Effector memory CD8-positive, alpha-beta T cell (primary cell): ENCODE results near the gene PPP2R3A.

ENCODE experiments used
- ATAC-seq: fragments of 150-1000 bp; cut with Tn5 transposase; replicated peaks from 2 replicates; pipeline ENCODE4 v1.10.0; 2021; ENCODE audit warnings: mild to moderate bottlenecking, moderate library complexity
- DNase-seq, 3 experiments: peaks; one replicate each; pipeline ENCODE4 v3.0.0; 2021
- H3K27ac Mint-ChIP-seq, 2 donors: one replicate each; pipeline ENCODE4 v1.8.0; 2022; ENCODE audit warnings: mild to moderate bottlenecking in 2 of 2, mixed read lengths in 2 of 2, moderate library complexity in 2 of 2
- H3K27me3 Mint-ChIP-seq, 2 donors: one replicate each; pipeline ENCODE4 v1.8.0; 2022; ENCODE audit warnings: mixed read lengths in 2 of 2
- H3K36me3 Mint-ChIP-seq: one replicate; pipeline ENCODE4 v1.8.0; 2022; ENCODE audit warnings: mild to moderate bottlenecking, moderate library complexity, mixed read lengths; ENCODE audit not compliant: insufficient read depth
- H3K4me1 Mint-ChIP-seq, 2 donors: one replicate each; pipeline ENCODE4 v1.8.0; 2022; ENCODE audit warnings: low read depth in 2 of 2, mixed read lengths in 2 of 2
- H3K4me3 Mint-ChIP-seq, 2 donors: one replicate each; pipeline ENCODE4 v1.8.0; 2022; ENCODE audit warnings: mild to moderate bottlenecking in 2 of 2, mixed read lengths in 2 of 2, moderate library complexity in 2 of 2
- H3K9me3 Mint-ChIP-seq, 2 donors: one replicate each; pipeline ENCODE4 v1.8.0; 2022; ENCODE audit warnings: mixed read lengths in 2 of 2

The PPP2R3A gene

DNA sequence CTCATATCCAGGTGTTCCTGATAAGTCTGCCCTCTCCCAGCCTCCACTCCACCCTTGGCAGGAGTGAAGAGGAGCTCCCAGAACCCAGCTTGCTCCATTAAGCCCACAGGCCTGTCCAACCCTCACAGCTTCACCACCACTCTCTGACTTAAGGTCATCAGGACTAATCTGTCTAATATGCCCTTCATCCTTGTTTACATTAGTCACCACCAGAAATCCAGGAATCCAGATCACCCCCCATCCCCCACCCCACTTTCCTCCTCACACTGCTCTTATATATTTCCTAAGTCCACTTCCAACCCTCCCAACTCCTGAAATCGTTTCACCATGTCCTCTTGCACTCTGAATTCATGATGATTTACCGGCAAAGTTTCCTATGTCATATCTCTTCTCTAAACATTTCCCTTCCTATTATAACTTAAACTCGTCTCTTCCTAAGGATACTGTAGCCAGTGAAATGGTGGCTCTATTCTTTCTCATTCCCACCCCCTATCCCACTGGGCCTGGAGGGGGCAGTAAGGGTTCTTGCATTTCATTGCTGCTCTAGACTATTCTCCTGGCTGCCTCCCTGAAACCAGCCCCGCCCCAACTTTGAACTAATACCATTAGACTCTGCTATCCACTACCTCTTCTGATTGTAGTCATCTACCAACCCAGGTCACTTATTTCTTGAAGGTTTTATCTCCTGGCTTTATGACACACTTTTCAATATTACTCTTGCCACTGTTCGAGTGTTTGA lies 43.4 kb downstream of the PPP2R3A start:
- no peak overlapping the region for H3K27ac Mint-ChIP-seq

DNA sequence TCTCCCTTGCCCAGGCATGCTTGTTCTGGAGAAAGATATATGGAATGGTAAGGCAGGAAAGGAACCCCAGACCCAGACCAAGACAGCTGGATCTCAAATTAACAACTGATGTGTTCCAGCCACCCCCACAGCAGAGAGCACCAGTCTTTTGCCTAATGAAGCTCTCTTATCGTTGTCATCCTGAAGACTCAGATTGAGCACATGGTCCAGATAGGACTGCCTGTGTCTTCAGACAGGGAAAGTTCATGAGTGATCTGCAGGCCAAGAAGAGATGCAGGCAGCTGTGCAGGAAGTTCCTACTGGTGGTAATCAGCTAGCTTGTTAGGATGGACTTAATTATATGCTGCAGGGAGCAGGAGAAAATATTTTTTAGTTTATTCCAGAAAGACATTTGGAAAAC lies 53.3 kb downstream of the PPP2R3A start:
- H3K36me3 Mint-ChIP-seq, result no peaks in the 10 kb centered on the region
- no peaks in the 10 kb centered on the region for H3K9me3 Mint-ChIP-seq
- H3K27ac Mint-ChIP-seq, result no peak overlapping the region
- peaks cover 29 to 49% of the 10 kb centered on the region in 2 donors for H3K27me3 Mint-ChIP-seq
- no peaks in the 10 kb centered on the region for H3K4me1 Mint-ChIP-seq
- ATAC-seq, result no peak
- no peak for DNase-seq
- no peak overlapping the region for H3K4me3 Mint-ChIP-seq

More for the DNA sequence above, 43.4 kb downstream of the PPP2R3A start:
- ATAC-seq, result no peak
- Mint-ChIP-seq H3K36me3 (no peaks in the 10 kb centered on the region), H3K27me3 (peaks cover 0 to 17% of the 10 kb centered on the region in 2 donors), H3K4me1 (no peaks in the 10 kb centered on the region), H3K4me3 (no peak overlapping the region), H3K9me3 (no peaks in the 10 kb centered on the region)
- DNase-seq, result no peak

DNA sequence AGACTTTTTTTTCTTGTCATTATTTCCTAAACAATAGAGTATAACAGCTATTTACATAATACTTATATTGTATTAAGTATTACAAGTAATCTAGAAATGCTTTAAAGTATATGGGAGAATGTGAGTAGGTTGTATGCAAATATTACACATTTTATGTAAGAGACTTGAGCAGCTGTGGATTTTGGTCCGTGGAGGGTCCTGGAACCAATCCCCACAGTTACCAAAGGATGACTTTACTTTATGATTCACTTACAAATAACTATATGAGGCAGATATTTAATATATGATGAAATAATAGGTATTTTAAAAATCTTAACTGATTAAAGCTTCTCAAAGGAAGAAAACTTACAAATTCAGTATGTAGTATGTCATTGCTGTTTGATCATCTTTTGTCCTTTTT lies 56.3 kb downstream of the PPP2R3A start:
- H3K4me1 Mint-ChIP-seq, result no peaks in the 10 kb centered on the region
- H3K27me3 Mint-ChIP-seq, result peaks cover 21 to 31% of the 10 kb centered on the region in 2 donors
- H3K27ac Mint-ChIP-seq, result no peak overlapping the region
- ATAC-seq, result no peak
- H3K36me3 Mint-ChIP-seq, result no peaks in the 10 kb centered on the region
- no peak for DNase-seq
- H3K4me3 Mint-ChIP-seq, result no peak overlapping the region
- no peaks in the 10 kb centered on the region for H3K9me3 Mint-ChIP-seq

DNA sequence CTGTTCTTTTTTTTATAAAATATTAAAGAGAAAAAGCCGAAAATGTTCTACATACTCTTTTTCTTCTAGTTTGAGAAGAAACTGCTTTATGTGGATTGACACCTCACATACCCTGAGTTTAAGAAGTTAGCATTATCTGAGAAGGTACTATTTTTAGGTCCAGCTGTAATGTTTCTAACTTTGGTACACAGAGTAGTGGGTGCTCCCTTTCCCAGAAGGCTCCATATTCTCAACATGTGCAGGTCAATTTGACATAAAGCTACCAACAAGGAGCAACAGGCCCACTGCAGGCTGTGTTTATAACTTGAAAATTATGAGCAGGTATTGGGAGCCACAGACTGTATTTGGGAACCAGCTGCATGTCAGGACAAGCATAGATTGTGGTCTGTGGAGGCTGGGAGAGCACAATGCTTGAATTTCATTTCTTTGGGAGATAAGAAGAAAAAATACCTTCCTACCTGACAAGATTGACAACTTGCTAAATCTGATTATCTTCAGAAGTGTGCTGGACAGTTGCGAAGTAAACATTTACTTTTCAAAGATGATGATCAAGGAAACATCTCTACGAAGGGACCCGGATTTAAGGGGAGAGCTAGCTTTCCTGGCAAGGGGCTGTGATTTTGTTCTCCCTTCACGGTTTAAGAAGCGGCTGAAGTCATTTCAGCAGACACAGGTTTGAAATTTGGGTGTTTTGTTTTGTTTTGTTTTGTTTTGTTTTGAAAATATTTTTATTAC lies 57.2 kb downstream of the PPP2R3A start:
- H3K27ac Mint-ChIP-seq, result no peak overlapping the region
- no peak for DNase-seq
- H3K4me1 Mint-ChIP-seq, result no peaks in the 10 kb centered on the region
- no peak for ATAC-seq
- H3K36me3 Mint-ChIP-seq, result no peaks in the 10 kb centered on the region
- H3K9me3 Mint-ChIP-seq, result no peaks in the 10 kb centered on the region
- H3K4me3 Mint-ChIP-seq, result no peak overlapping the region
- peaks cover 21 to 32% of the 10 kb centered on the region in 2 donors for H3K27me3 Mint-ChIP-seq

DNA sequence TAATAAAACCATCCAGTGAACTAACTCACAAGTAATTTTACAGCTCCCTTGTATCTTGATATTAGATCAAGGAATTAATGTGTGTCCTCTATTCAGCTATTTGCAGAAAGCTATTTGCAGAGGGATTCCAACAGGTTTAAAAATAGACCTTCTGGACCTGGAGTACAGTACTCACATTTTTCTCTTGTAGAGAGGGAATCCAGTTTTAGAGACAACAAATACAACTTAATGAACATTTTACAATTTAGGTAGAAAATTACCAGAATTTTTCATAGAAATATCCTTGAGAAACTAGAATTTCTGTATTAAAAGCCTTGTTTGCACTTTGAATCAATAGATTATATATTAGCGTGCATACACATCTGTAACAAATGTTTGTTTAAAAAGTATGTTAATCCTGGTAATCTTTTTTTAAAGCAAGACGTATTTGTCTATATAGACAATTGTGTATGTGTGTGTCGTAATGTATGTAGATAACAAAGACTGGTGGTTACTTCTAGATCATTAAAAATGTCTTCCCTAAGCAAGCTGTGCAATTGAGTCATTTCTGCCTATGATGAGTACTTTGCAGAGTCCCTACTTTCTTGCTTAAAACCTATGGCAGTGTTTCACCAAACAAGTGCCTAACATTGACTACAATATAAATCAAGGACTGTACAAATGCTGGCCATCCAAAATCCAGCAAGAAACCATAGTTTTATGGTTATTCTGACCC lies 57.9 kb downstream of the PPP2R3A start:
- Mint-ChIP-seq H3K27ac (no peak overlapping the region), H3K4me3 (no peak overlapping the region), H3K4me1 (no peaks in the 10 kb centered on the region), H3K36me3 (no peaks in the 10 kb centered on the region), H3K9me3 (no peaks in the 10 kb centered on the region), H3K27me3 (peaks cover 21 to 39% of the 10 kb centered on the region in 2 donors)
- DNase-seq (no peak), ATAC-seq (no peak)

DNA sequence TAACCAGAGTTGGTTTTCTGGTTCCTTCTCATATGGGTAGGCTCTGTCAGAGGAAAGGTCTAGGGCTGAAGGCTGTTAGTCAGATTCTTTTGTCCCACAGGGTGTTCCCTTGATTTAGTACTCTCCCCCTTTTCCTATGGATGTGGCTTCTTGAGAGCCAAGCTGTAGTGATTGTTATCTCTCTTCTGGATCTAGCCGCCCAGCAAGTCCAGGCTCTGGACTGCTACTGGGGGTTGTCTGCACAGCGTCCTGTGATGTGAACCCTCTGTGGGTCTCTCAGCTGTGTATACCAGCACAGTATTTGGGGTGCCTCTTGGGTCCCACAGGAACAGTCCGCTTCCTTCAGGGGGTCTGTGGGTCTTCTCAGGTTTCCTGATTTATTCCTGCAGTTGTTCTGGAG lies 70.8 kb downstream of the PPP2R3A start:
- DNase-seq (no peak), ATAC-seq (no peak)
- H3K36me3 Mint-ChIP-seq, result no peaks in the 10 kb centered on the region
- H3K27me3 Mint-ChIP-seq, result peaks cover 50 to 67% of the 10 kb centered on the region in 2 donors
- H3K4me3 Mint-ChIP-seq, result no peak overlapping the region
- no peak overlapping the region for H3K27ac Mint-ChIP-seq
- peaks cover 0 to 2% of the 10 kb centered on the region in 2 donors for H3K9me3 Mint-ChIP-seq
- no peaks in the 10 kb centered on the region for H3K4me1 Mint-ChIP-seq

DNA sequence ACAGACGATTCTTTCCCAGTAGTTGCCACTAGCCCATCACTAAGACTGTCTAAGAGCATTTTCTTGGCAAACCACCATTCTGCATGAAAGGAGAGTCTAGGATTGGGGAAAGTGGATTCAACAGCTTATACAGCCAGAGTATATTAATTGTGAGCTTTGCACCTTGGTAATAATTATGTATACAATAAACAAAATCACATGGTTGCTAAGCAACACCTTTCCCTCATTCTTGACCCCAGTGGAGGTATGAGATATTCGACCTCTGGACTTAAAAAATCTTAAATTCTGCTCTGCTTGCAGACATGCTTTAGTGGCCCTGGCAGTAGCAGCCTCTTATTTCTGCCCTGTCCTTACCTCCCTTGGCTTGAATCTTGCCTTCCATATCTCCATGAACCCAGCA lies 73.1 kb downstream of the PPP2R3A start:
- Mint-ChIP-seq H3K36me3 (no peaks in the 10 kb centered on the region), H3K27me3 (peaks cover 50 to 63% of the 10 kb centered on the region in 2 donors), H3K9me3 (no peaks in the 10 kb centered on the region), H3K4me3 (no peak overlapping the region), H3K27ac (no peak overlapping the region), H3K4me1 (no peaks in the 10 kb centered on the region)
- no peak for DNase-seq
- no peak for ATAC-seq

DNA sequence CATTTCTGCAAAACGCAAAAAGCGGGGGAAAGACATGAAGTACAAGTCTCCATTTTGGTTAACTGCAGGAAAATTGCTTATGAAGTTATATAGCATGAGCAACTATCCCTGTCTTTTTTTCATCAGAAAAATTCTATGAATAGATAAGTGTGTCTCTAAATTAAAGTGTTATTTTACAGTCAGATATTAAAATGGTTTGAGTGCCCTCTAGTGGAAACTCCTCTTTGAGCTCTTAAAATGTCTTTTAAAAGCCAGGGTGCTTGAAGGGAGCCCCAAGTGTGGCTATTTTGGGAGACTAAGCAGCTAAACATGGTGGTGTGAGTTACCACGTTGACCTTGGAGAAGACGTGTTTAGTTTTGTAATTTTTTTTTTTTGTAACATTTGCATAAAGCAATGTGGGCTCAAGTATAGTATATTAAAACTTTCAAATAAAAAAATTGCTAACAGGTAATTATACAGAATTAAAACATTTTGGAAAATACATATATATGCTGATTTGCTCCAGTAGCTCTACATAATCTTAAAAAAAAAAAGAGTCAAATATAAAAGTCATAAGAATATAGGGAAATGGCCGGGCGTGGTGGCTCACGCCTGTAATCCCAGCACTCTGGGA lies 77.2 kb downstream of the PPP2R3A start:
- ATAC-seq (no peak), DNase-seq (no peak)
- Mint-ChIP-seq H3K27me3 (peaks cover 39 to 41% of the 10 kb centered on the region in 2 donors), H3K4me3 (no peak overlapping the region), H3K27ac (no peak overlapping the region), H3K4me1 (no peaks in the 10 kb centered on the region), H3K36me3 (no peaks in the 10 kb centered on the region), H3K9me3 (no peaks in the 10 kb centered on the region)

DNA sequence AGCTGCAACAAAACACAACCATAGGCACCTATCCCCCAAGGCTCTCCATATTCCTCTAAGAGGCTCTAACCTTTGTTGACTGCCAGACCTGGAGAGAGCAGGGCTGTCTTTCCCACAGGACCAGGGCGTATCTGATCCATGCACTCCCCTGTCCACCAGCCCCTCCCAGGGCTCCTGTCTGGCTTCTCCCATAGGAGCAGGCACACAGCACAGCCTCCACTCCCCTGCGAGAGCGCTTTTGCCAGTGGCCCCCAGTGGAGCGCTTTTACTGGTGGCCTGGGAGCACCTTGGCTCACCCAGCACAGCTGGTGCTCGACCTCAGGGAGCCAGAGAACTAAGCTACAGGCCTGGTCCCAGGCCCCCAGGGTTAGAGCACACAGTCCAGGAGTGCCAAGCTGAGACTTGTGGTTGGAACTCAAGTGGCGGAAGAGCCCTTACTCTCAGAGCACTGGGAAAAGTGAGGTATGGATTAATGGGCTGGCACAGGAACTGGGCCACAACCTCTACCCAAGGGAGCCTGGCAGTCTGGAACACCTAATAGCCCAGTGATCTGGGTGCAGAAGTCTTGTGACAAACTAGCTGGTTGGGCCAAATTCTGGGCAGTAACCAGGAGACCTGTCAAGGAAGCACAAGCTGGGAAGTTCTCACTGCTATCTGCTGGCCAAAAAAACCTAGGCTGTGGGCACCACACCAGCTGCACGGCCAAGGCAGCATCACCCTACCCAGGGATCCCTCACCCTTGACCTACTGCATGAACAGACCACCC lies 79.6 kb downstream of the PPP2R3A start:
- Mint-ChIP-seq H3K4me1 (no peaks in the 10 kb centered on the region), H3K9me3 (no peaks in the 10 kb centered on the region), H3K27me3 (peaks cover 23 to 34% of the 10 kb centered on the region in 2 donors), H3K36me3 (no peaks in the 10 kb centered on the region), H3K4me3 (no peak overlapping the region), H3K27ac (no peak overlapping the region)
- ATAC-seq (no peak), DNase-seq (no peak)

DNA sequence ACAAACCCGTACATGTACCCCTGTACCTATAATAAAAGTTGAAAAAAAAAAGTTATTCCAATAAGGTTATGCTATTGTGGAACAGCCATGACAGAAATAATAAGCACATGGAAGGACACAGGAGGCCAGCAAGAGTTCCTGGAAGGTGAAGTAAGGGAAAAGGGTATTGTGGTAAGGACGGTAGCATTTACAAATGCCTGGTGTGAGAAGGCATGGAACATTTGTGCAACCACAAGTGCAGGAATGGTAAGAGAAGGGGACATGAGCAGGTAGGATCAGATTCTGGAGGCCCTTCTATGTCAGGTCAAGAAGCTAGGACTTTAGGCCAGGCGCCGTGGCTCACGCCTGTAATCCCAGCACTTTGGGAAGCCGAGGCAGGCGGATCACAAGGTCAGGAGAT lies 82.5 kb downstream of the PPP2R3A start:
- no peak for DNase-seq
- H3K4me3 Mint-ChIP-seq, result no peak overlapping the region
- H3K27ac Mint-ChIP-seq, result no peak overlapping the region
- H3K4me1 Mint-ChIP-seq, result no peaks in the 10 kb centered on the region
- ATAC-seq, result no peak
- H3K27me3 Mint-ChIP-seq, result peaks cover 26 to 32% of the 10 kb centered on the region in 2 donors
- H3K9me3 Mint-ChIP-seq, result no peaks in the 10 kb centered on the region
- H3K36me3 Mint-ChIP-seq, result no peaks in the 10 kb centered on the region

DNA sequence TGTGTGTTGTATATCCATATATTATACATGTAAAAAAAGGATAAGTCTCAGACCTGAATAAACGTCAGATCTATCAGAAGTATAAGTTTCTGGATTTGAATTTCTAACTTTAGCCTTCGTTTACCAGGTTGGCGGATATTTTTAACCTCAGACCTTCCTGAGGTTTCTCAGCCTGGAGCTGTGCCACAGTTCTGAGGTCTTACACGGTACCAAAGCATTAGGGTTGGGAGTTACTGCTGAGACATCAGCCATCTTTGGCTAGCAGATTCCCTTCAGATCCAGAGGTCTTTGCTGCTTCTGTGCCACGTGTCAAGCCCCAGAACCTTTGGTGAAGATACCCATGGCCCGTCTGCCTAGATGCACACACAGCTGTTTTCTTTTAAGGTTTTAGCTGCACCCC lies 84.7 kb downstream of the PPP2R3A start:
- H3K4me3 Mint-ChIP-seq, result no peak overlapping the region
- H3K9me3 Mint-ChIP-seq, result no peaks in the 10 kb centered on the region

DNA sequence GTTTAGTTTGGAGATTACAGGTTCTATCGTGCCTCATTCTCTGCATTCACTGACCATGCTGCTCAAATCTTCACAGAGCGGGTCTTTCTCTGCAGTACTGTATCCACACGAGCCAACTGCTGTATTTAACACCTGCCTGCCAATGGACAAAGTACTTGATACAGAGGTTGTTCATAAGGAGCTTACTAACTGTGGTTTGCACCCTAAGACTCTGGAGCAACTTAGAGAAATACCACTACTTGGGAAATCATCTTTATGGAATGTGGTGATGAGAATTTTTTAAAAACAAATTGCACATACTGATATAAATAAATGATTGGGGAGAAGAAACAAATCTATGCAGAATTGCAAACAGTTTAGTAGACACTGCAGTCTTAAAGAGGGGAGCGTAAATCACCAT lies 90.0 kb downstream of the PPP2R3A start:
- no peaks in the 10 kb centered on the region for H3K36me3 Mint-ChIP-seq
- H3K27me3 Mint-ChIP-seq, result peaks cover 54 to 62% of the 10 kb centered on the region in 2 donors
- H3K4me1 Mint-ChIP-seq, result no peaks in the 10 kb centered on the region
- ATAC-seq, result no peak
- no peak overlapping the region for H3K4me3 Mint-ChIP-seq
- H3K9me3 Mint-ChIP-seq, result no peaks in the 10 kb centered on the region
- DNase-seq, result no peak
- no peak overlapping the region for H3K27ac Mint-ChIP-seq

More for the DNA sequence above, 84.7 kb downstream of the PPP2R3A start:
- Mint-ChIP-seq H3K27me3 (peaks cover 24% of the 10 kb centered on the region in 2 donors), H3K4me1 (no peaks in the 10 kb centered on the region), H3K27ac (no peak overlapping the region), H3K36me3 (no peaks in the 10 kb centered on the region)
- DNase-seq (no peak), ATAC-seq (no peak)

DNA sequence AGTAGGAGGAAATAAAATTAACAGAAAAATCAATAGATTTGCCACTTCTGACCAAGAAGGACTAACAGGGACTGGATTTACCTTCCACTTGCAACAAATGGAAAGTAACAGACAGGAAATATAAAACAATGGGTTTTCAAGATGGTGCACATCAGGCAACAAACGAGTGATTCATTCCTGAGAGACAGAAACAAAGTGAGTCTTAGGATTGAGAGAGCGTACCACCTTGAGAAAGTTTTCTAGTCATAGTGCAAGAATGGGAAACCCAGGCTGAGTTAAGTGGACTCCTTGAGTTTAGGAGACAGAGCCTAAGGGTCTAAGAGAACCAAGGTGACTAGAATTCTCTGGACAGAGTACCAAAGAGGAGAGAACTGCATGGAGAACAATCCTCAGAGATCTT lies 101.7 kb downstream of the PPP2R3A start:
- peaks cover 0 to 4% of the 10 kb centered on the region in 2 donors for H3K4me1 Mint-ChIP-seq
- H3K27ac Mint-ChIP-seq, result no peak overlapping the region
- H3K9me3 Mint-ChIP-seq, result no peaks in the 10 kb centered on the region
- no peak for DNase-seq
- H3K27me3 Mint-ChIP-seq, result no peaks in the 10 kb centered on the region
- H3K4me3 Mint-ChIP-seq, result no peak overlapping the region
- no peak for ATAC-seq
- no peaks in the 10 kb centered on the region for H3K36me3 Mint-ChIP-seq
